Hematopoietic multipotent progenitor cell (in vitro differentiated cells): ENCODE data around the gene CRBN. TPM values are rescaled to one million over a fixed set of nuclear protein-coding genes. Genes with fewer than 3 reads are reported as not detected.
A peak's percentile ranks its signal among the peaks of the same experiment; 100 is the strongest.

Experiments used
- DNase-seq, 3 donors: peaks; one replicate each; pipeline ENCODE4 v3.0.0-alpha.2; 2011 to 2015; ENCODE audit warnings: low read depth in 2 of 3, low spot score in 2 of 3
- small RNA-seq: library from RNA; depleted of rRNA; stranded (forward); fragments of <200 nt; gene quantifications from one replicate; pipeline ENCODE3, GENCODE V24; 2012
- total RNA-seq: library from RNA; depleted of rRNA; stranded (reverse); fragments of >200 nt; gene quantifications from one replicate; pipeline ENCODE4 v1.2.3, GENCODE V29; 2012

The CRBN gene
- total RNA-seq, 1 donor, result 107 TPM

- no peak for DNase-seq
Observed at GRCh38 chr3:3117651-3118050, 61.8 kb downstream of the CRBN start.

DNA sequence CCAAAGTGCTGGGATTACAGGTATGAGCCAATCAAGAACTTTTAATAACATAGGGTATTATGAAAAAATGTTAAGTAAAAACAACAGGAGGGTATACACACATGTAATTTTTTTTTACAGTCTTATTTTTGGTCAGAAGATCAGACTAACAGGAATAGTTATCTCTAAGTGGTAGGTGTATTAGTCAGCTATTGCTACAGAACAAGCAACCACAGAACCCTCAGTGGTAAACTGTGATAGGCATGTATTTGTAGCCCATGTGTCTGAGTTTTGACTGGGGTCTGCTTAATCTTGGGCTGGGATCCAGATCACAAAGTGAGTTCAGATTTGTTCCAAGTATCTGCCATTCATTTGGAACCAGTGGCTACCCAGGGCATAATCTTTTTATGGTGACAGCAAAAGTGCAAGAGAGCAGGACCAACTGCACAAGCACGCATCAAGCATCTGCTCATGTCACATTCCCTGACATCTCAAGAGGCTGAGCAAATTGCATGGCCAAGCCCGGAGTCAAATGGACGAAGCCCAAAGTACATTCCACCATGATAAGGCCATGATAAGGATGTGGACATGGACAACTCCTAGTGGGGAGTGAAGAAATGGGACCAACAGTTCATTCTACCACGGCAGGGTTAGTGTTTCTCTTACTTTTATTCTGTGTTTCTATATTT is 66.3 kb downstream of the CRBN start:
- DNase-seq, result no peak

DNA sequence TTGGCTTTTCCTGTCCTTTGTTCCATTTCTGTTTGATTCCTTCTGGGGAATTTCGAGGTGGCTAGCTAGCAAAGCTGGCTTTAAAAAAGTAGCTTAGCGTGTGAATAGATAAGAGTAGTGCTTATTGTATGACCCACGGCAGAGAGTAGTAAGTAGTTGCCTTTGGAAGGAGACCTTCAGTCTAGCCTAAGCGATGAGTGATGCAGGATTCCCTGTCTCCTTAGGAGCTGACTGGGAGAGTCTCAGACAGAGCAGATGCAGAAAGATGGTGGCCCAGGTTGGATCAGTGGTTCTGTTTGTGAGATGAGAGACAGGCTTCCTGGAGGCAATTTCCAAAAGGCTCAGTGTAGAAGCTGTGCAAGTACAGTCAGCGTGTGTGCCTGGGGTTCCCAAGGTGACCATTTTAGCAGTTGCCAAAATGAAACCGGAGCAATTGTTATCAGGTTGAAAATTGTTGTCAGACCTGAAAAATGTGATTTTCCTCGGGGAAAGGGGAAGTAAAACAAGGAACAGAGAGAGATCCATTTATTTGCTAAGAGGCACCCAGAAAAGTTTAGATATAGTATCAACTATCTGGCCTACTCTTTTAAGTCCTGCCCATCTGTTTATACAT is 68.6 kb downstream of the CRBN start:
- peak in 1 of 3 donors; percentile 18 for DNase-seq

DNA sequence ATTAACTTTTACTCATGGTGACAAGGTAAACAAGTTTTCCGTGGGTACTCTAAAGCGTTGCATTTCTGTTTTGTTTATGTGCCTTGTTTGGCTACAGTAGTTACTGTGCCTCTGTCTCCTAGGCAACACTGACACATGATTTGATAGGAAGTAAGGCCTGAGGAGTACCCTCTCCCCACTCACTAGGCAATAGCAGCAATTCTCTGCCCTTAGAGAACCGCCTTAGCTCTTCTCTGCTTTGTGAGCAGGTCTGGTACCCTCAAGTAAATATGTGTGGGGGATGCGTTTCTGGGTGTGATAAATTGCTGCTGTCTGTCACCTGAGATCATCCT is 69.2 kb downstream of the CRBN start, which contains the start of gene IL5RA:
IL5RA (minus strand) TSS at position 76 of the 332 bp plus-strand sequence. CDS start 5,390 bp downstream, outside the sequence.
- DNase-seq, result peak in 2 of 3 donors; percentile 37 to 73

GRCh38 chr3:3109407-3110298 is 69.8 kb downstream of the CRBN start:
- DNase-seq, result peak in 1 of 3 donors; percentile 9

- DNase-seq, result no peak
Observed at GRCh38 chr3:3107858-3108257, 71.6 kb downstream of the CRBN start.

DNA sequence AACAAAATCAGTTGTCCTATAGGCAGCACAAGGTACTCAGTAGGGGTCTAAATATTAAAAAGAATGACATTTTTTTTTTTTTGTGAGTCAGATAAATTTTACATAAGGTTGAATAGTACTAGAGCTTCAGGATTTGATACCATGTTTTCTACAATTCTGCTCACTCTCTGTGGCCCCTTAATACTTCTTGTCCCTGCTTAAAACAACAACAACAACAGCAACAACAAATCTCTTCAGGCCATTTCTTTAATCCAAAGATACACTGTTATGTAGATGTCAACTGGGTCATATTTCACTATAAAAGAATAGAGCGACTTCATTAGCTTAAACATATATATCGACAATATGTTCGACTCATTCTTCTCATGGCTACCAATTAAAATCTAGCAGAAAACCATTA is 72.3 kb downstream of the CRBN start:
- DNase-seq, result no peak

DNA sequence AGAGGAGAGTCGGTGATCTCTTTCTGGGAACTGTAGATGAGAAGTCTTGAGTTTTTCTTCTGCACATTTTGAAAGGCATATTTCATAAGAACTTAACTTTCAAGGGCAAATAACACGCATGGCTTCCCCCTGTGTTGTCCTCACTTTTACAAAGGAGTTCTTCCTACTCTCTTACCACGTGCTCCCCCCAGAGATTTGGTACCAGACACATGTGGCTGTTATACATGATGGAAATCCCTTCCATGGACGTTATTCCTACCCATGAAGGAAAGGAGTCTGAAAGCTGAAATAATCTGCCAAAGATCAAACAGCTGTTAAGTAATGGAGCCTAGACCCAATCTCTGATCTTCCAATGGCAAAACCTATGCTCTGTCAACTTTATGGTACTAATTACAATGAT is 73.7 kb downstream of the CRBN start:
- no peak for DNase-seq

GRCh38 chr3:3105246-3105645 is 74.2 kb downstream of the CRBN start:
- no peak for DNase-seq

- DNase-seq, result no peak
Observed at GRCh38 chr3:3102751-3103150, 76.7 kb downstream of the CRBN start.

DNA sequence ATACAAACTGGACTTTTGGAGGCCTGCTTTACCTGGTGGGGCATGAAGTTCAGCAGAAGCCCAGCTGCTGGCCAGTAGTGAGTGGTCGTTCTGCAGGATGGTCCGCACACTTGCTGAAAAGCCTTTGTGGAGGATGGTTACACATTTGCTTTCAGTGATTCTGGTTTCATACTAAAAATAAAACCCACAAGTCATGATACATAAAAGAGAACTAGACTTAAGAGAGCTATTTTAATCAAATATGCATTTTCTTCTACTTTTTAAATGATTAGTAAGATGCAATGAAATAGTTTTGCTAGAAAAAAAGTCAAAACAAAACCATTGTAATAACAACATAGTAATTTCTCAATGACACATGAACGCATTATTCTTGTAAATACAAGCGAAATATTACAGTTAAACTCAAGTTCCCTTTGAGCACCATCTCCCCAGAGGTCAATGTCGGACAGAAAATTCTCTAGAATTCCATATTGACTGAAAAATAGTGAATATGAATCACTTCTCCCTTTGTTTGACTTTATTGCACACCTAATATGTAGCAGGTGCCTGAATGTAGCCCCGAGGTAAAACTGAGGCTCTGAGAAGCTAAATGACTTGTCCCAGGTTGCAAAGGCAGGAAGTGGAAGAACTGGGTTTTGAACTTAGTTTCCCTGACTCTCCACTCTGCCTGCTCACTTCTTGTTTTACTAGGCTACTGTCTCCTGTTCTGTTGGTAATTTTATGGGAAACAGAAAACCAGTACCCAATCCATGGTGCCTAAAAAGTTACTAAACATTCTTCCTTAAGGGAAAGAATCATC is 77.6 kb downstream of the CRBN start:
- no peak for DNase-seq

Small RNA genes within 50 kb of the gene (small RNA-seq; reads per million reads assigned to genes)
- gene RF00416, result not detected

Other genes with a start within 250 kb of the CRBN start
- gene IL5RA, start 69.3 kb downstream of the CRBN start, total RNA-seq, result 2.2 TPM
- 14.5 TPM for gene TRNT1, start 52.8 kb downstream of the CRBN start, total RNA-seq